H1 (cell line): ENCODE results near the gene ENTPD1. TPM values are rescaled to one million over a fixed set of nuclear protein-coding genes. Genes with fewer than 3 reads are reported as not detected.

Experiments used
- FOSL1 ChIP-seq: IDR thresholded peaks from 2 replicates; pipeline ENCODE4 v1.6.1; 2011; ENCODE audit warnings: mild to moderate bottlenecking, low read depth, low read length, moderate library complexity; ENCODE audit not compliant: insufficient read depth
- MAX ChIP-seq: IDR thresholded peaks from 2 replicates; pipeline ENCODE4 v1.6.1; 2012; ENCODE audit warnings: inconsistent platforms
- SRF ChIP-seq: IDR thresholded peaks from 2 replicates; pipeline ENCODE4 v1.6.1; 2011; ENCODE audit warnings: mild to moderate bottlenecking, low read depth, low read length, moderate library complexity
- polyA plus RNA-seq, 7 experiments: library from polyadenylated mRNA; depleted of rRNA in 3 of 7; stranded (reverse) in 5 of 7; unstranded in 2 of 7; fragments of >200 nt in 5 of 7; fragments of 200-250 nt in 2 of 7; gene quantifications; 1 replicate in 5 of 7; 2 replicates in 1 of 7; 4 replicates in 1 of 7; pipeline versions ENCODE4 v1.2.1 to v1.2.3, GENCODE V29; 2011 to 2013; ENCODE audit warnings: missing spikeins in 2 of 7, mixed read lengths in 2 of 7
- total RNA-seq: library from RNA; stranded (reverse); fragmentation: NEBNext Ultra II Directional; extraction: Animal tissue kit (Norgen Biotek cat#: 25700); gene quantifications from 2 replicates; pipeline ENCODE4 v1.2.1, GENCODE V29; 2021

The ENTPD1 gene
- total and polyA plus RNA-seq, 2 of the 8 experiments (the other 6 are each of a cell fraction or from before 2014, with no cell fraction given), result 2.2 to 2.5 TPM

- TF ChIP-seq FOSL1, result no peak
- TF ChIP-seq MAX, result no peak
- no peak for TF ChIP-seq SRF
These were observed 42.3 kb downstream of the ENTPD1 start (continued) for GRCh38 chr10:95798096-95798855.
